Measurements from ENCODE around the gene LARGE1.
"Not testable (repeated sequence)": the region's sequence is repeated elsewhere in the genome, so short reads cannot be mapped to it uniquely, and the experiment has no call there.

The LARGE1 gene

DNA sequence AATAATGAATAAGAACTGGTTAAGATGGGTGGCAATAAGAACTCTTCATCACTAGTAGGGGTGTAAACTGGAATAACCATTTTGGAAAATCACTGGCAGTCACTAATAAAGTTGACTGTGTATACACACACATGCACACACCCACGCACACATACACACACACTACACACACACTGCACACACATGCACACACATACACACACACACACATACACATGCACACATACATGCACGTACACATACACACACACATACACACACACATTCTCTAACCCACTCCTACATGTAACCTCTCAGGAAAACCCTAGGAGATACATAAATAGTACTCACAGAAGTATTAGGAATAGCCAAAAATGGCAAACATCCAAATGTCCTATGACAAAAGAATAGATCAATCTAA lies 455.6 kb downstream of the LARGE1 start:
- DNase-seq: no peak

DNA sequence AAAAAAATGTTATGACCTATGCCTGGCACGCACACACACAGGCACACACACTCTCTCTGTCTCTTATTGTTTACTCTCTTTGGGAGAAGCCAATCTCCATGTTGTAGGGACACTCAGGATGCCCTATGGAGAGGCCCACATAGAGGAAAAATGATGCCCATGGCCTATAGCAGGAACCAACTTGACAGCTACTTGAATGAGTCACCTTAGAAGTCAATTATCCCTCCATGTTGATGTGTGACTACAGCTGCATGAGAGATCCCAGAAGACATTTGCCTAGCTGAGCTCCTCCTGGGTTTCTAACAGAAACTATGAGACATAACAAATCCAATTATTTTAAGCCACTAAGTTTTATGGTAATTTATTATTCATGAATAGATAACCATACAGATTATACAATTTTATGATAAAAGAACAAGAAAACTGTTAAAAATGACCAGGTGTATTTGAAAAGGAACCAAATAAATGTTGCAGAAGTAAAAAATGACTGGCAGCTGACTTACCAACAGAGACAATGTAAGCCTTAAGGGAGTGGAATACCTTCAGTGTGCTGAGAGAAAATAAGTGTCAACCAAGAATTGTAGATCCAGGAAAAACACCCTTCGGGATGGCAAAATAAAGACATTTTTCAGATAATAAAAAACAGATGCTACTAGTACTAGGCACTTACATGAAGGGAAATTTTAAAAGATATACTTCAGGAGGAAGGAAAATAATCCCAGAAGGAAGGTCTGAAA lies 458.4 kb downstream of the LARGE1 start:
- DNase-seq: no peak

DNA sequence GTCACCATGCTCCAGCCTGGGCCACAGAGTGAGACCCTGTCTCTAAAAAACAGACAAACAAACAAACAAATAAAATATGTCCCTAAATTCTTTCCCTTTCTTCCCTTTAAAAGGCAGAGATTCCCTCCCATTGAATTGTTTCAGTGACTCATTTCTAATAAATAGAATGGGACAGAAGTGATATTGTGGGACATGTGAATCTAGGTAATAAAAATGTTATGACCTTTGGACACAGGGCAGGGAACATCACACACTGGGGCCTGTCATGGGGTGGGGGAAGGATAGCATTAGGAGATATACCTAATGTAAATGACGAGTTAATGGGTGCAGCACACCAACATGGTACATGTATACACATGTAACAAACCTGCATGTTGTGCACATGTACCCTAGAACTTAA lies 459.0 kb downstream of the LARGE1 start:
- not testable (repeated sequence) for DNase-seq

DNA sequence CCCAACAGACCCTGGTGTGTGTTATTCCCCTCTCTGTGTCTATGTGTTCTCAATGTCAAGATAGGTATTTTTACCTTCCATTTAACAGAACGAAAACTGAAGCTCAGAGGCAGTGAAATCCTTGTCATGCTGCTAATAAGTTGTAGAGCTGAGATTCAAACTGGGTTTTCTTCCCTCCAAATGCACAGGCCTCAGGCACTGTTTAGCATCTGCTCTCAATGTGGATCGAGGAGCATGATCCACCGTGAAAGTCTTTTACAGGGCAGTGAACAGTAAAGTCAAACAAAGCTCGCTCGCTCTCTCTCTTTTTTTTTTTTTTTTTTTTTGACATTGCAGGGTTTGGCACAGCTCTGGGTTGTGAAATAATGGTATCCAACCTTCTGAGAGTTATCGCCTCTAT lies 461.1 kb downstream of the LARGE1 start:
- no peak for DNase-seq

DNA sequence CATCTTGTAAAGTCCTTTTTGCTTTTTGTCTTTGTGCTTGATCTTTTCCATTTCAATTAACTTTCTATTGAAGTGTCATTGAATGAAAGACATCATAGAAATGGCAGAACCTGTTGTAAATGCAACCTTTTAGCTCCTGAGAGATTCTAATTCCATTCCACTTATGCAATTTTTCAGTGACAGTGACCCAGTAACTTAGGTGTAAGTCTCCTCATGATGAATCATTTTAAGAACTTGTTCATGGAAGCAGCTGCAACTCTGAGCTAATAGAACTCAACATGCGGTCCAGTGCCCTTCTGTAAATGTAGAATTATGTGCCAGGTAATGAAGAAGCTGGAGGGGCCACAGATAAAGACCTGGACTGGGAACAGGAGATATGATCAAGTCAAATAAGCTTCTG lies 463.8 kb downstream of the LARGE1 start:
- no peak for DNase-seq

DNA sequence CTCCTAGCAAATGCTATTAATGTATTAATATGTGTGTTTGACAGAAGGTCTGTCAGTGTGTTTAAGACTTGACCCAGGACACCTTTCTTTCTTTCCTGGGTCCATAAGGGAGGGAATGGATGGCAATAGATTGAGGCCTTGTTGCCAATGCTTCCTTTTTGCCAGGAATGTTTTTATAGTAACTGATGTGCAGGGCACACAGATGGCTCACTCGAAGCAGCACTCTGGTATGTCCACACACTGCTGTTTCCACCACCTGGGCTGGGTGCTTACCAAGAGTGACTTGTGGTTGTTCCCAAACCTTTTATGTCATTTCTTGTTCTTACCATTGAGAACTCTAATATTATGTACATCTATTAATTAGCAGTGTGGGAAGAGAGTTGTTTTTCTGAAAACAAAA lies 465.2 kb downstream of the LARGE1 start:
- no peak for DNase-seq

DNA sequence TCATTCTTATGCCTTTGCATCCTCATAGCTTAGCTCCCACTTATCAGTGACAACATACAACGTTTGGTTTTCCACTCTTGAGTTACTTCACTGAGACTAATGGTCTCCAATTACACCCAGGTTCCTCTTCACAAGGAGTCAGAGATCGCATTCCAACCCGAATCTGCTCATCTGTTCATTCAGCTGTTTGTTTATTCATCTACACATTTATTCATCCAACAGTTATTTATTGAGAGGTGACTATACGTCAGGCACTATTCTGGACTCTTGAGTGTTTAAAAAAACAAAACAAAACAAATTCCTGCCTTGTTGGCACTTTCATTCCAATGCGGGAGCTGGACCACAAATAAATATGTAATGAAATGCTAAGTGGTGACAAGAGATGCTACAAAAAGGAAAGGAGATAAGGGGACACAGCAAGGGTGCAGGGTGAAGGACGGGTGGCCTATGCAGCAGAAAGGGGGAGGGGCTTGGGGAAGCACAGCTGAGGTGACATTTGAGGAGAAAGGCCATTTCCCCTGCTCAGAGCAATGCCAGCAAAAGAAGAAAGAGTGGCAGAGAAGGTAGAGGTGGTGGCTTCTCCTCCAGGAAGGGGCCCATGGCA lies 468.3 kb downstream of the LARGE1 start:
- no peak for DNase-seq

DNA sequence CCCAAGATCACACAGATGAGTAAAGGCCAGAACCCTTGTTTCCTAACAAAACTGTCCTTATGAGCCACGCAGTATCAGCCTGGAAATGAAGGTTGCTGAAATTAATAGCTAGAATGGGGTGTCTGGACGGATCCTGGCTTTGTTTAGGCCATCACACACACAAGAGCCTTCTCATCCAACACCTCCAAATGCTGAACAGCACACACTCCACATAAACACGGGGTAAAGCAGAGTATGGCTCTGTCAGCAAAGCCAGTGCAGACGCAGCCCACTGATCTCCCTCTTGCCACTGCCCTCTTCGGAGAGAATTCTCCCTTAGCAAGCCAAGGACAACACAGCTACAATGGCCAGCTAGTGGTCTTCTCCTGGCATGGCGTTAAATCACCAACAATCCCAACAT lies 469.5 kb downstream of the LARGE1 start:
- DNase-seq: no peak

DNA sequence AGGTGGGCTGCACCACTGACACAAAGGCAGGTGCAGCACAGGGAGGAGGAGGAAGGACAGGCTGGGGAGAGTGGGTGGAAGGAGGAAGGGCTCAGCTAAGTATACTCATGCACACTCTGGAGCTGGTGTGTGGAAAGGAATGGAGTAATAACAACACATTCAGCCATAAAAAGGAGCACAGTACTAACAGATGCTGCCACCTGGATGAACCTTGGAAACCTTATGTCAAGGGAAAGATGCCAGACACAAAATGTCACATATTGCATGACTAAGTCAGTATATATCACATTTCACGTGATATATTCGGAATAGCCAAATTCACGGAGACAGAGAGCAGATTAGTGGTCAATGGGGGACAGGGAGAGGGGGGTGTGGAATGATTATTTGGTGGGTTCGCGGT lies 472.5 kb downstream of the LARGE1 start:
- DNase-seq: no peak

DNA sequence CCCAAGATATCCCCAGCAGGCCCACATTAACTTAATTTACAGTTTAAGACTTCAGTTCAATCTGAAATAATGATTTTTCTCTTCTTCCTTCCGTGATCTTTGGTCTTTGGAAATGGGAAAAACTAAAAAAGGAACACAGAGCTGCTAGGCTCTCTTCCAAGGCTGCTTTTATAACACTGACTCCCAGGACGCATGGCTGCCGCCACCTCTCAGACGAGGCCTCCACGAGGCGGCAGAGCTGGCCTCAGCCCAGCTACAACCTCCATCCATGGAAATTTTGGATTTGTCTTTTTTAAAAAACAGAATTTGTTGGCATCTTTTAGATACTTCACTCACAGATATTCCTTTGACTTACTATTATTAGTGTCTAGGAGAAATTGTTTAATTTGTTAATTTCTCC lies 476.6 kb downstream of the LARGE1 start:
- DNase-seq: no peak

DNA sequence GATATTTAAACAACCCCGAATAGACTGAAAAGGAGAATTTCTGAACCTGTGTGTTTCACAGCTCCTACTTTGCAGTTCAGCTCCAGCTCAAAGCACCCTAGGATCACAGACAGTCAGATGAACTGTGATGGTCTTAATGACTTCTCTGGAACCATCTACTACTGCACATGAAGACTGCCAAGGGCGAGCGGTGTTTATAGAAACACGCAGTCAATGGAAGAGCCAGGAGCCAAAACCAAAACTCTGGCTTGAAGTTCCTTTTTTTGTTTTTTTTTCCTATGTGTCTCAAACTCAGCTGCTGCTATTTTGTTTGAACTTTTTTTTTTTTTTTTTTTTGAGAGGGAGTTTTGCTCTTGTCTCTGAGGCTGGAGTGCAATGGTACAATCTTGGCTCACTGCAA lies 479.5 kb downstream of the LARGE1 start:
- DNase-seq: no peak

DNA sequence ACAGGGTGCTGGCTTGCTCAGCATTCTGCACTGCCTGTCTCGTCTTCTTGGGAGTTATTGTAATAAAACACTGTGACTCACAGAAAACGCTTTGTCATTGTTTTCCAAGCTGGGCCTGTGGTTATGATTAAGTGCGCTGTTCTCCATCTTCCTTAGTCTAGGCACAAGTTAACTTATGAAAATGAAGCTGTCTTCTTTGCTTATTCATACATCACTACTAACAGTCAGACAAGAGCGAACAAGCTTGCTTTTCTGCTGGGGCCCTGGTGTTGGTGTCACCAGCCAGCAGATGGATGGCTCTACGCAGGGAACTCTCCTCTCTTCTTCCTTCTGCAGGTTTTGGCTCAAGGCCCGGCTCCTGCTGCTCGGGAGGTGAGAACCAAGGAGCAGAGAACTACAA lies 482.0 kb downstream of the LARGE1 start:
- no peak for DNase-seq

DNA sequence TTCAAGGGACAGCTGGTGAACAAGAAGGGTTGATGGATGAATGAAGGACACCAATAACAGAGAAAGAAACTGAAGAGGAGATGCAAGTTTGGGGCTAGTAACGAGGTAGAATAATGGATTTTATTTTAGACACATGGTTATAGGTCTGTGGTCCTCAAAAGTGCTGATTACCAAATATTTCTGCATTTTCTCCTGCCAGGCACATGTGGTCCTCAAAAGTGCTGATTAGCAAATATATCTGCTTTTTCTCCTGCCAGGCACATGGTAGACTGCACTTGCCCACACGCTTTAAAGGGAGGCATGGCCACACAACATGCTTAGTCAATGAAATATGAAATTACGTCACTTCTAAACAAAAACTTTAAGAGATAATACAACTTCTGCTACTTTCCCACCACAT lies 489.0 kb downstream of the LARGE1 start:
- DNase-seq: no peak

DNA sequence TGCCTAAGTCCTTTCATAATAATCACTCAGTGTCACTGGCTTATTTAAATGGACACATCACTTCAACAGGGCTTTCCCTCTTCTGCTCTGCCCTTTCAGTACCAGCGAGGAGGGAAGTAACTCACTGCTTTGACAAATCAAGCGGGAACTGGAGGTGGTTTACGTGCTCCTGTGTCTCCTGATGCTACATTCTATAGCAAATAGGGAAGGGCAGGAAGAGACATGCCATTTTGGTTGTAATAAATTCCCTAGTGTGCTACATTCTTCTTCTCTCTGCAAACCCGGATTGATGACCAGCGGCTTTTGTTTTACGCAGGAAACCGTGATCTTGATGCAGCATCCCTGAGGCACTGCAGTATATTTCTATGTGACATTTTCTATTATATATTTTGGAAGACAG lies 491.0 kb downstream of the LARGE1 start:
- no peak for DNase-seq

DNA sequence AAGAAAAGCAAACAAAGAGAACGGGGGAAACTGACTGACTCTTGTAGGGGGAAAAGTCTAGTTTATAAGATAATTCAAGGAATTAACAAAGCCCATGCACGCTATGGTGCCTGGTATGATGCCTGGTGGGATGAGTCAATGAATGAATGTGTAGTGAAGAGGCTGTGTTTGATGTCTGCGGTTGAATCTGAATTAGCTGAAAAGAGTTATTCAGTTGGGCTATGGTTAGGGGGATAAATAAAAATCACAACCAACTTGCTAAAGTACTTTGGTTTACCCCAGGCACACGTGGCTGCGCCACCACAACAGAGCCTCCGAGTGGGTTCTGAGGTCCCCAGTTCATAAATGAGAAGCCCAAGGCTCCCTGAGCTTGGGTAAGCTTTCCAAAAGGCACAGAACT lies 492.8 kb downstream of the LARGE1 start:
- DNase-seq: no peak

DNA sequence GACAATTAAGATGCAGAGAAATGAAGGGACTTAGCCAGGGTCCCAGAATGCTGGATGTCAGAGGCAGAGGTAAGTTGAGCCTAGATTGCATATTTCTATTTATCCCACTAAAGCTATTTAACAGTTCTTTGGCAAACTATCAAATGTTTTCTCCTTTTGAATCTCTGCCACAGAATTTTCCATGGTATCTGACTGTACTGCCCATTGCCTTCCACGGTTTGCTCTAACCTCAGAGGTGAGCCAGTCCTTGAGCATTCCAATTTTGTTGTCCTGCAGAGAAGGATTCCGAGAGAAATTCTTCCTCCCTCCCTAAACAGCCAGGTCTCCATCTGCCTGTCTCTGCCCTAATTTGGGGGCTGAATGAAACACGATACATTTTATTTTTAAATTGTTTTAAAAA lies 493.8 kb downstream of the LARGE1 start:
- DNase-seq: no peak

DNA sequence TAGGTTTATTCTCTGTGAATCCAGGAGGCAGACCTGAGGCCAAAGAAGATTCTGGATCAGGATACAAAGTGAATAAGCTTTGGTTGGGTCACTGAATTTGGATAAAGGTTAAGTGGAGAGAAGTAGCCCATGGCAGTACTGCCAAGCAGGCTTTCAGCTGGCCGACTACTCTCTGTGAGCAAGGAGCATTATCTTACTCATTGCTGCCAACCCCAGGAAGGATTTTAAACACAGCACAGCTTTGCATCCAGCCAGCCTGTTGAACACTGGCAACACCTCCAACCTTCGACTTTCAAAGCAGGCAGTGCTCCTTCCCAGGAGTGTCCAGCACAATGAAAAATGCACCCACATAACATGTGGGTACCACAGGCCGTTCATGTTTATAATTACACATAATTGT lies 498.4 kb downstream of the LARGE1 start:
- DNase-seq: no peak

DNA sequence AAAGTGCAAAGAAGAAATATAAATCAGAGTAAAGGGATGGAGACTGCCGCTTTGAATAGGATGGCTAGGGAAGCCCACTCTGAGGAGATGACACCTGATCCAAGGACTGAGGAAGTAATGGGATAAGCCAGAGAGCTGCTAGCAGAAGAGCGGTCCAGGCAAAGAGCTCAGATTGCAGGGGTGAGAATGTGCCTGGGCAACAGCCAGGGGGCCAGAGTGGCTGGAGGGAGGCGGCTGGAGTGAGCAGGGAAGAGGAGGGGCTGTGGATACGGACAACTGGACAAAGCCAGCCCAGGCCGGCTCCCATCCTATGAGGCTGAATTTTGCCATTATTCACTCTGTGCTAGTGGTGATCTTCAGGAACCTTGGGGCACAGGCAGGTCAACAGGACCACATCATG lies 501.8 kb downstream of the LARGE1 start:
- no peak for DNase-seq

DNA sequence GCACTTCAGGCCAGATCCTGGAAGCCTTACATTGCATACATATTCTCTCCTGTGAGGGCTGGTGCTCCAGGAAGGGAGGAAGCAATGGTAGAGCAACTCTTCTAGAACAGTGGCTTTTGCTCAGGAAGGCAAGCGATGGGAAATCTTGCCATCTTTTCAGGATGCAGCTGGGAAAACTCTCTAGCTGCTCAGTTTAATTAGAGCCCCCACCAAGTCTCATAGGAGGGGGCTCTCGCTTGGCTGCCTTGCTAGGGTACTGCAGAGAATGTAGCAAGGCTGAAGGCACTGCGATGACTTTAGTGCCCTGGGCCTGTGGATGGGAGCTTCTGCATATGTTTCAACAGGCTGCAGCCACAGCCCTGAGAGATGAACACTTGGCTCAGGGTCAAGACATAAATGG lies 504.9 kb downstream of the LARGE1 start:
- no peak for DNase-seq

DNA sequence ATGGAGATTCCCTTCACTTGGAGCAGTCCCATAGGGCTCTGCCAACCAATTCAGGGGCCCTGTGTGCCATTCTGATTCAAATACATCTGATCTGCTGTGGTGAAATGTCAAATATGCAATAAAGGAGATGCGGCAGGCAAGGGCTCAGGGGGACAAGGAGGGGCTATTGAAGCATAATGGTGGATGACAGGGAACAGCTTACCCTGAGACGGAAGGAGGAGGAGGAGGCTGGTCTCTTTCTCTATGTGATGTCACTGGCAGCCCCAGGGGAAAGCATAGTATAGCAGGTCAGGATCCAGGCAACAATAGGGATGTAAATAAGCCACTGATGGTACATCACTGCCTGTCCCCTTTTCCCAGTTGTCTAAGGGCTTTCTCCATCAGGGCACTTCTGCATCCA lies 511.2 kb downstream of the LARGE1 start:
- DNase-seq: no peak

DNA sequence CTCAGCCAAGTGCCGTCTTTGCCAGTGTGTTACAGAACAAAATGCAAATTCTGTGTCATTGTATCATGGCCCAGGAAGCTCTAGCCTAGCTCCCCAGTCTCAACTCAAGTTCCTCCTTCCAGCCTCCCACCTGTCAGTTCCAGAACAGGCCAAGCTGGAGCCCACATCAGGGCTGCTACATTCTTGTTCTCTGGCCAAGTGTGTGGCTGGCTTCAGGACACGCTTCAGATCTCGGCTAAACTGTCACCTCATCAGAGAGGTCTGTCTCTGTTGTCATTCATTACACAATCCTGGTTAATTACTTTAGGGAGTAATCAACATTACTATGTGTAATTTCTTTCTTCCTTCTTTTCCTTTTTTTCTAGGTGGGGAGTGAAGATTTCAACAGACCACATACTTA lies 515.1 kb downstream of the LARGE1 start:
- DNase-seq: no peak

DNA sequence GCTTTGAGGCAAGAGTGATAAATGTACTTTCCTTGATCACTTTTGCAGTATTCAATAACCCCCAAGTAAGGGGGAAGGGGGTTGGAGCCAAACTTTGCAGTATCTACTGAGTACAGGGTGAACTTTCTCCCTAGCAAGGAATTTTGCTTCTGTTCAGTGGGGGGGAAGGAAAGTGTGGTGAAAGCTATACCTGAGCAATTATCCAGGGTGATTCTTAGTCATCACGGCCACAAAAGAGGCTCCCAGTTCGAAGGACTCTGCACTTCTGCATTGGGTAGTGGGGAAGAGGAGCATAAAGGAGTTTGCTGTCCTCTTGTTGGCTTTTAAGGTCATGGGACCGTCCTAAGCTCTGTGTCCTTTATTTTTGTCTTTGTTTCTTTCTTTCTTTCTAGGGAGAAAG lies 515.6 kb downstream of the LARGE1 start:
- no peak for DNase-seq

DNA sequence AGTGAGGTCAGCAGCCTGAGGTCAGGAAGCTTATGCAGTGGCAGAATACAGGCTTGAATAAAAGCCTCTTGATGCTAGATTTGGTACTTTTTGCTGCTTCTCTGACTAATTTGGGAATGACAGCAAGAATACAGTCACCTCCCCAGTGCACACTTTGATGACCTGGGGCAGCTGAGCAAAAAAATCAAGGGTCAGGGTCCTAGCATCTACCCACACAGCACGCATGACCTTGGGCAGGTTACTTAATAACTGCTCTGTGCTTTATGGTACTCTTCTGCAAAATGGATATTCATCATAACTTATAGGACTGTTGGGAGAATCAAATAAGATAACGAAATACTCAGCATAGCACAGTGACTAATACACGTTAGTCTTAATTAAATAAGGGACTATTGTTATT lies 518.0 kb downstream of the LARGE1 start:
- DNase-seq: no peak

DNA sequence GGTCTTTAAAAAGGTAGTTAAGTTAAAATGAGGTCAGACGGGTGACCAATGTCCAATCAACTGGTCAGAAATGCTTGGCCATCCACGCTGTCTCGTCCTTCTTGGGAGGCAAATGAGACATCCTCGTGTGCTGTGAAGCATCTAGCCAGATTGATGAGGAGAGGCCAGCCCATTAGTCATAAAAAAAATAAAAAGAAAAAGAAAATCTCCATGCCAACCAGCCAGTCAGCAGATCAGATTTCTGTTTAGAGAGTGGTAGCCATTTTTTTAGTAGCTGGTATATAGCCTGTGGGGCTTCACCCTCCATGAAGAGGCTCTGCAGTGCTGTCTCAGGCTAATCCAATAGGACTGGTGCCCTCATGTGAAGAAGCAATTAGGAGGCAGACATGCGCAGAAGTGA lies 519.0 kb downstream of the LARGE1 start:
- DNase-seq: no peak

DNA sequence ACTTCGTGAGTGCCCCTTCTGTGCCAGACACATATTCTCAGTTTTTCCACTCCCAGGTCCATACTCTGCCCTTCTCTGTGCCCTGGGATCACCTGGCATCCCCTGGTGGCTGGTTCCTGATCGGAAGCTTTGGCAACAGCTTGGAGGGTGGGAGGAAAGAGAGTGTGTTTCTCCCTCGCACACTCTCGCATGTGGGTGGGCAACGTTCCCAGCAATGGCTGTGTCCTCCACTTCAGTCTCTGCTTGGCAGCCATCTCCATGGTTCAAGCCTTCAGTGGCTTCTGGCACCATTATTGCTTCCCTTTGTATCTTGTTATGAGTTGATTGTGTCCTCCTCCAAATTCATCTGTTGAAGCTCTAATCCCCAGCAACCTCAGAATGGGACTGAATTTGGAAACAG lies 519.4 kb downstream of the LARGE1 start:
- DNase-seq: no peak

Measured in activated CD4-positive, alpha-beta T cell treated with anti-CD3 and anti-CD28 coated beads, Interleukin-2, amount 50 U/mL, for 1 hour (primary cell).